ENCODE data around the gene RB1.

The RB1 gene

GRCh38 chr13:48530833-48531232 lies 227.3 kb downstream of the RB1 start:
- TF ChIP-seq POLR2AphosphoS5 (IDR thresholded peaks at IDR 0.05; ENCODE audit: low read depth, low read length) (no peak), FOXP2 (optimal IDR thresholded peaks at IDR 0.05; ENCODE audit: borderline replicate concordance, extremely low read depth, extremely low read length, insufficient read depth) (no peak), REST (IDR thresholded peaks at IDR 0.05; ENCODE audit: insufficient read depth in 1 of 2, low read depth in 2 of 2, low read length in 2 of 2) (no peak), SIN3A (IDR thresholded peaks at IDR 0.05; ENCODE audit: borderline replicate concordance, insufficient read depth, low read length) (no peak), TAF1 (IDR thresholded peaks at IDR 0.05; ENCODE audit: borderline replicate concordance, insufficient read depth, low read length) (no peak)

Data from PFSK-1 (cell line).